ENCODE results near the gene KLK3. TPM values are rescaled to one million over a fixed set of nuclear protein-coding genes. Genes with fewer than 3 reads are reported as not detected.
A peak's percentile ranks its signal among the peaks of the same experiment; 100 is the strongest.
"Not testable (repeated sequence)": the region's sequence is repeated elsewhere in the genome, so short reads cannot be mapped to it uniquely, and the experiment has no call there.

KLK3 gene
- not detected for total RNA-seq
- long read RNA-seq, result 0 reads

- peak; percentile 78 for DNase-seq (ENCODE audit: low spot score)
Observed at GRCh38 chr19:50854636-50855410, at the start of gene KLK3. Gene KLK3, plus strand, starts transcription at chr19:50854915. Its CDS starts 41 bp downstream, at chr19:50854956.

GRCh38 chr19:50808856-50809255 lies 45.9 kb upstream of the KLK3 start:
- no peak for DNase-seq (ENCODE audit: low spot score)

GRCh38 chr19:50811622-50812238 lies 43.0 kb upstream of the KLK3 start:
- DNase-seq (ENCODE audit: low spot score), result not testable (repeated sequence)

GRCh38 chr19:50812474-50812873 lies 42.2 kb upstream of the KLK3 start:
- DNase-seq (ENCODE audit: low spot score), result no peak

- DNase-seq (ENCODE audit: low spot score), result no peak
Observed at GRCh38 chr19:50814883-50815282, 39.8 kb upstream of the KLK3 start.

GRCh38 chr19:50815439-50815838 lies 39.3 kb upstream of the KLK3 start:
- no peak for DNase-seq (ENCODE audit: low spot score)

DNA sequence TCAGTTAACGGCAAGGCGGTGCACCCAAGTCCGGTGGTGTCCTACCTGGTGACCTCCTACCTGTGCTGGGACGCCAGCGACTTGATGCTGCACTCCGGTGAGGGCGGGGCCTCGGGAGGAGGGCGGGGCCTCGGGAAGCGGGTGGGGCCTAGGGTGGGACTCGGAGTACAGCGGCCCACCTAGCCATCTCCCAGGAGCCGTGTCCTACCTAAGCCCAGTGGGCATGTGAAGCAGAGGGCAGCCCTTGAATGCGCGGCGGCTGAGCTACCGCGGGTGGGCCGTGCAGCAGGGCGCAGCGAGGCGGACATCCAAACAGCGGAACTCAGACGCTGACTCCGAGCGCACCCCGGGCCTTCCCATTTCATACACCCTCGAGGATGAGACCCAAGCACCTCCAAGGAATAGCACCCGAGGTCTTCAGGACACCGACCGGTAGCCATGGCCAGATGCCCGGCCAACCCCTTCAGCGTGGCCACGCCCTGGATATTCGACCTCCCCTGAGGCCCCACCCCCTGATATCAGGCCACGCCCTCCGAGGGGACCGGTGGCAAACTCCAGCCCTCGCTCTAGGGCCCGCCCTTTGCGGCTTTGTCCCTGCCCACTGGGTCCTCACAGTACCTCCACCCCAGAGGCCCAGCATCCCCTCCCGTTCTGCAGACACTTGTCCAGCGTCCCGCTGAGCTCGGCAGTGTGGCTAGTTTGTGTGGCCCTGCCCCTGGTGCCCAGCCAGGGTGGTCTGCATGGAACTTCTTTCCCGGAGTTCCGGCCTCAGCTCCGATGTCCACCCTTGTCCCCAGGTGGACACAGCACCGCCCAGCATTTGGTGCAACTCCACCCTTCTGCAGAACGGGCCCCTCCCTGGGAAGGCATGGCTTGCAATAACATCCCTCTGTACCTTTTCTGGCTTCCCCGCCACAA lies 36.5 kb upstream of the KLK3 start:
- no peak for DNase-seq (ENCODE audit: low spot score)

DNA sequence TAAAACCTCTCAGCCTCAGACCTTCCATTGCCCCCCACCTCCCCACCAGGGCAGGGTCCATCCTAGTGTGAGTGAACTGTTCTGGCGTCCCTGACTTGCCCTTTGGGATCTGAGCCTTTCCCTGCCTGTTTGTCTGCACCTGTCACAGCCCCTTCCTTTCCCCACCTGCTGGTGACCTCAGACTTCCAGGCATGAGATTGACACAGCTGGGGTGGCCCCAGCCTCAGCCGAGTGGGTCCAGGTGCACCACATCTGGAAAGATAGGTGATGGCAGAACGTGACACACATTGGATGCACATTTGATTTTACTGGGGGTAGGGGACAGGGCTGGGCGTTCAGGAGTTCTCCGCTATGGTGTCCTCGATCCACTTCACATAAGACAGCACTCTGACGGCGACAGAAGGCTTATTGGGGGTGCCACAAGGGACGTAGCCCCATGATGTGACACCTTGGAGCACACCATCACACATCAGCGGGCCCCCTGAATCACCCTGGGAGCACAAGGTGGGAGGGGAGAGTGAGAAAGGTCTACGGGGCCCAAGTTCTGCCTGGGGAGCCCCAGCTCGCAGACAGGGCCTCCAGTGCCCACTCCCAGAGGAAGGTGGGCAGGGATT lies 35.7 kb upstream of the KLK3 start:
- no peak for DNase-seq (ENCODE audit: low spot score)

DNA sequence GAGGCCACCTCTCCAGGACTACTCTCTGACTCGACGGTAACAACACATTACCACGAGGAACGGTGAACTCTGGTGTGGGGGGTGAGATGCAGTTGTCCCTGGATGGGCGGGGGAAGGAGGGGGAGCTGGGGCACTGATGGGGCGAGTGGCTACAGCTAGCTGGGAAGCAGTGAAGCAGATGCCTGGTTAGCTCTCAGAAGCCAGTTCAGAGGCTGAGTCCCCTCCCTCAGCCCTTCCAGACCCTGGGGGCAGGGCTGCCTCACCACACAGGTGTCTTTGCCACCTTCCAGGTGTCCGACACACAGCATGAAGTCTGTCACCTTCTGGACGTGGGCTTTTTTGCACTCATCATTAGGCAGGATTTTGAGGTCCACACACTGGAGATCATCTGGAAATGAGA lies 35.1 kb upstream of the KLK3 start:
- DNase-seq (ENCODE audit: low spot score), result no peak

DNA sequence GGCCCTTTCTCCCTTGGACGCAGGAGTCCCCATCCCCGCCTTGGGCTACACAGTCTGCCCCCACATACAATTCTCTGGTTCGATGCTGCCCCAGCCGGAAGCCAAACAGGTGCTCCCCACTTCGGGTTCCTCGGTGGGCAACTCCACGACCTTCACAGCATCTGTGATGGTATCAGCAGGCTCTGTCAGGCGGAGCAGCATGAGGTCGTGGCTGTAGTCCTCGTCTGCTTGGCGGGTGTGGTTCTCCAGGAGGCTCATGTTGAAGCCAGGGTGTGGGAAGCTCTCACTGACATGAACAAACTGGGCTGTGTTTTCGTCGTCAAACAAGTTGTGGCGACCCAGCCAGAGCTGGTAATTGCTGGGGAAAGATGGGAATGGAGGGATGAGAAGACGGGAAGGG lies 34.6 kb upstream of the KLK3 start:
- no peak for DNase-seq (ENCODE audit: low spot score)

DNA sequence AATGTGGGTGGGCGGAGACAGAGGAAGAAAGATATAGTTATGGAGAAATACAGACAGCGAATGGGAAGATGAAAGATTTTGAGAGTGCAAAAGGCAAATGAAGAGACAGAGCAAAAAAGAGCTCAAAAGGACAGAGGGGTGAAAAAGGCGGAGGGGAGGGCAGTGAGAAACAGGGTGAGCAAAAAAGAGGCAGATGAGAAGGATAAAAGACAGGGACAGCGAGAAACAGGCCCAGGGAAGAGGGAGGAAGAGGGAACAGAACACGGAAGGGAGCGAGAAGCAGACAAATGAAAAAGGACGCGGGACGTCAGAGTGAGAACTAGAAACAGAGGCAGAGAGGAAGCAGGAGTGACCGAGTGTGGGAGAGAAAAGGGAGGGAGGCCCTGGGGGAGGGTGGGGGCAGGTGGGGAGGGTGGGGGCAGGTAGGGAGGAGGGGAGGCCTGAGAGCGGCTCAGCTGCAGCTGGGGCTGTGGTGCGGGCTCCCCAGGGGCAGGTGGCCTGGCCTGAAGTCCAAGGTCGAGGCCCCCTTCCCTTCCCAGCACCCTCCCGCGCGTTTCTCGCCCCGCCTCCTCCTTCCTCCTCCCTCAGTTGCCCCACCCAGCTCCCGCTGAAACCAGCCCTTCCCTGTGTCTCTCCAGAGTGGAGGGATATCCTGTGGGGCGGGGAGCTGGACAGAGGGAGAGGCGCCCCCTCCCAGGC lies 34.0 kb upstream of the KLK3 start:
- DNase-seq (ENCODE audit: low spot score), result no peak

DNA sequence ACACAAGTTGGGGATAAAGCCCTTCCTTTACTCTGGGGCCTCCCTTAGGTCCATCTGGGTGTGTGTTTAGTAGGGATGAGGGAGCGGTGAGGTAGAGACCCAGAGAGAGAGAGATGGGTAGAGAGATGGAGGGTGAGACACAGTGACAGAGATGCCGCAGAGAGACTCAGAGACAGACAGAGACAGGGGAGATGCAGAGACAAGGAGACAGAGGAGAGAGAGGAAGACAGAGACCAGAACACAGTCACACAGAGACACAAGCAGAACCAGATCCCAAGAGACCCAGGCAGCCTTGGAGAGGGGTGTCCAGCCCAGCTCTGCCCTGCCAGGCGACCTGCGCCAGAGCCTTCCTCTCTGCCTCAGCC lies 33.5 kb upstream of the KLK3 start:
- no peak for DNase-seq (ENCODE audit: low spot score)

DNA sequence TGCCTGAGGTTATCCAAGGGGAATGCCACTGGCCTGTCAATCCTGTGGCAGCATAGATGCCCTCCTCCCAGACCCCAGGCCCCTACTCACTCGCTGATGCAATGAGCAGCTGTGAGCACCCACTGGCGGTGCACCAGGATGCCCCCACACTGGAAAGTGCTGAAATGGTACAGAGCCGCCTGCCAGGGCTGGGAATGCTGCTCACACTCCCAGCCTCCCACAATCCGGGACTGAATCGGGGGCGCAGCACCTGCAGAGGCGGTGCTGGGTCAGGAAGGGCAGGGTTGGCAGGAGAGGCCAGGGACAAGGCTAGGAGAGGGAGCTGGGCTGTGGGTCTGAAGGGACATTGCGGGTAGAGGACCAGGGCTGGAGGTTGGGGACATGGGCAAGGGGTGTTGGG lies 33.1 kb upstream of the KLK3 start:
- DNase-seq (ENCODE audit: low spot score), result no peak

DNA sequence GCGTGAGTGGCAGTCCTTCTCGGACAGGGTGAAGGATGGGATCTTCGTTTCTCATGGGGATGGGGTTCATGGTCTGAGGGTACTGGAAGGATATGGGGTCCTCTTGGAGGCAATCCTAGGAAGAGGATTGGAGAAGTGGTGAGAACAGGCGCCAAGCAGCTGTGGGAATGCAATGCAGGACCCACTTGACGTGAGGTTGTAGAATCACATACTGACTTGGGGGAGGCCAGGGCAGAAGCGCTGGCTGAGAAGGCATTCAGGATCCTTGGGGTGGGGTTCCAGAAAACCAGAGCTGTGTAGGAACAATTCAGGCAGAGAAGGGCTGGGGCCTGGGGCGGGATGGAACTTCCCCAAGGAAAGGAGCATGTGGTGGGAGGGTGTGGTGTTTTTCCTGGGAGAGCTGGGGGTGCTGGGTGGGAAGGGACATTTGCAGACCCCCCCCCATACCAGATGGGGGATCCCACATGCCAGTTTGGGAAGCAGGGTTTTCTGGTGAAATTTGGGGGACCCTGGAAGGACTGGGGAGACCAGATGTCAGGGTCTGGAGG lies 32.0 kb upstream of the KLK3 start:
- no peak for DNase-seq (ENCODE audit: low spot score)

- no peak for DNase-seq (ENCODE audit: low spot score)
Observed at GRCh38 chr19:50823389-50824042, 31.2 kb upstream of the KLK3 start, which contains the start of gene KLK1. Gene KLK1, minus strand, starts transcription at chr19:50823787. Its CDS starts 39 bp downstream, at chr19:50823748.

DNA sequence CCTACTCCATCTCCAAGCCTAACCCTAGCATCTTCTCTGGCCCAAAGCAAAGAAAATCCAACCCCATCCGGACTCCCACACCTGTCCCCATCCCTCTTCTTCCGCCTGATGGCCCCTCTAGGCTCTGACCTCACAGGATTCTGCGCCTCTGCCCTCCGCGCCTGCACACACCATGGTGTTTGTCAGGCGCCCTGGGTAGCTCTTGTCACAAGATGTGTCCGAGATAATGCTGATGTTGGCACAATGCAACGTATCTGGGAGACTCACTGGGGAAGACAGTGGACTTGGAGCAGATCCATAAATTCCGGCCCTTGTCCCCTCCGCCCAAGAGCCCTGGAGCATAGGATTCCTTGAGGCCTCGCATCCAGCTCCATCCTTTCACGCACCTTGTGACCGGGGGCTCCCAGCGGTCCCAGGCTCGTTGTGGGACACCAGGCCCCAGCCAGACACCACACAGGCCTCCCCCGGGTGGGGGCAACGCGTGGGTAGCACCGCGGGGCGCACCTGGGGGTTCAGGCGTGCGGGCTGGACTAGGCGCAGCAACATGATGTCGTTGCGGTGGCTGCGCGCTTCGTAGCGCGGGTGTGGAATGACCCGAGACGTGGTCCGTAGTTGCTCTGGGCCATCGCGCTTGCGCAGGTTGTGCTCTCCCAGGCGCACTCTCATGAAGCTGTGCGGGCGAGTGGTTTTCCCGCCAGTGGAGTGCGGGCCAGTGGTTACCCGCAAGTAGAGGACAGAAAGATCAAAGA lies 28.0 kb upstream of the KLK3 start:
- no peak for DNase-seq (ENCODE audit: low spot score)

- no peak for DNase-seq (ENCODE audit: low spot score)
Observed at GRCh38 chr19:50827476-50827875, 27.2 kb upstream of the KLK3 start.

GRCh38 chr19:50829801-50830200 lies 24.9 kb upstream of the KLK3 start:
- no peak for DNase-seq (ENCODE audit: low spot score)

Measured in mesenteric fat pad (tissue), 1 donor.